Measurements from ENCODE around the gene PIK3R2.
"Not testable (repeated sequence)": the region's sequence is repeated elsewhere in the genome, so short reads cannot be mapped to it uniquely, and the experiment has no call there.

Gene PIK3R2

DNA sequence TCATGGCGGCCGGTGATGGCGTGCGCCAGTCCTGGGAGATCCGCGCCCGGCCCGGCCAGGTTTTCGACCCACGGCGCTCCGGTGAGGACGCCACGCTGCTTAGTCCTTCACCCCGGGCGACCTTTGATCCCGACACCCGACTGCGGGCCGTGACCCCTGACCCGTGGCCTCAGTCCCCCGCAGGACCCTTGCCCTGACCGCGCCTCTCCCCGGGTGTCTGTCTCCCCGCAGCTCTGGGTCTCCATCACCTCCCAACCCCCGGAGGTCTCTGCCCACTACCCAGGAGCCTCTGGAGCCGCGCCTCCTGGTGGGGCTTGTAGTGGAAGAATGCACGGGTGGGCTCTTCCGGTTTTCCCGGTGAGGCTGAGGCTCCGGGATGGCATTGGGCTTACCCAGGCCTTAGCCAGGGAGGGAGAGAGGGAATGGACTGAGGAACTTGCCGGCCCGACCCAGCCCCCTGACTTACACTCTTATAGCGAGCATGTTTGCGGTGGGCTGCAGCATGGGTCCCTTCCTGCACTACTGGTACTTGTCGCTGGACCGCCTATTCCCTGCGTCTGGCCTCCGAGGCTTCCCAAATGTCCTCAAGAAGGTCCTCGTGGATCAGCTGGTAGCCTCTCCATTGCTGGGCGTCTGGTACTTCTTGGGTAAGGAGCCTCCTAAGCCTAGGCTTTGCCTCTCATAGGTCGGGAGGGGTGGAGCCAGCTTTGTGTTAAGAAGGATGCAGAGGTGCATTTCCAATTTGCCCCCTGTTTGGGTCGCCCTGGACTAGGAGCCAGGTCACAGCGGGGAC, 40.6 kb downstream of the PIK3R2 start:
- DNase-seq = no peak
- in situ Hi-C loops (cut with HindIII; ENCODE audit: low pct_ligation_motif_present, low pct_unique_long_range_greater_than_20kb, low sequenced_read_pairs) = no loop called here

GRCh38 chr19:18194181-18194530, 41.2 kb downstream of the PIK3R2 start:
- in situ Hi-C loops (cut with HindIII; ENCODE audit: low pct_ligation_motif_present, low pct_unique_long_range_greater_than_20kb, low sequenced_read_pairs) = no loop called here
- DNase-seq = no peak

DNA sequence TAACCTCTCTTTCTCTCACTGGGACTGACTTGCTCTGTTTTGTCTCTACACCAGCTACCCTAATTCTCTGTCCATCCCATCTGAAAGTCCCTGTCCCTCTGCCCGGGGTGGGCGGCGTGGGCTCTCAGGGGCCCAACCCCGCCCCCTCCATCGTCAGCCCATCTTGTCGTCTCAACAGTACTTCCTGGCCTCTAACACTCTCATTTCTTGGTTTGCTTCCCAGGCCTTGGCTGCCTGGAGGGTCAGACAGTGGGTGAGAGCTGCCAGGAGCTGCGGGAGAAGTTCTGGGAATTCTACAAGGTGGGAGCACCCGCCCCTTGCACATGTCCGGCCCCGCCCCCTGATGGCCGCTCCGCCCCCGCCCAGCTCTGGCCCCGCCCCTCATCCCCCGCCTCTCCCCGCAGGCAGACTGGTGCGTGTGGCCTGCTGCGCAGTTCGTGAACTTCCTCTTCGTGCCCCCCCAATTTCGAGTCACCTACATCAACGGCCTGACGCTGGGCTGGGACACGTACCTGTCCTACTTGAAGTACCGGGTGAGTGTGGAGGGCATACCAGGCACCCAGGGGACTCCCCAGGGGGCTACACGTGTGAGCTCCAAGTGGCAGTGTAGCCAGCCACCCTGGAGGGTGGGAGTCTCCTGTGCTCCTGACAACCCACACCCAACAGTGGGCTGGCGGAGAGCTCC, 41.7 kb downstream of the PIK3R2 start:
- no peak for DNase-seq
- in situ Hi-C loops (cut with HindIII; ENCODE audit: low pct_ligation_motif_present, low pct_unique_long_range_greater_than_20kb, low sequenced_read_pairs) = no loop called here

DNA sequence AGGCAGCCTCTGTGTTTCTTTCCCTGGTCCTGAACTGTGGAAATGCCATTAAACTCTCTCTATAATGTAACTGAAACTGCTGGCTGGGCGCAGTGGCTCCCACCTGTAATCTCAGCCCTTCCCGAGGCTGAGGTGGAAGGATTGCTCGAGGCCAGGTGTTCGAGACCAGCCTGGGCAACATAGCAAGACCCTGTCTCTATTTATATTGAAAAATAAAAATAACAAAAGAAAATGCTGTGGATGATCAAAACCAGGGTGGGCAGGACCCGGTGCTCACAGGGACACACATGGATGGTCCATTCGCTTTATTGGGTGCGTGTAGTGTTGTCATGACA, 43.5 kb downstream of the PIK3R2 start:
- in situ Hi-C loops (cut with HindIII; ENCODE audit: low pct_ligation_motif_present, low pct_unique_long_range_greater_than_20kb, low sequenced_read_pairs) = no loop called here
- DNase-seq = no peak

DNA sequence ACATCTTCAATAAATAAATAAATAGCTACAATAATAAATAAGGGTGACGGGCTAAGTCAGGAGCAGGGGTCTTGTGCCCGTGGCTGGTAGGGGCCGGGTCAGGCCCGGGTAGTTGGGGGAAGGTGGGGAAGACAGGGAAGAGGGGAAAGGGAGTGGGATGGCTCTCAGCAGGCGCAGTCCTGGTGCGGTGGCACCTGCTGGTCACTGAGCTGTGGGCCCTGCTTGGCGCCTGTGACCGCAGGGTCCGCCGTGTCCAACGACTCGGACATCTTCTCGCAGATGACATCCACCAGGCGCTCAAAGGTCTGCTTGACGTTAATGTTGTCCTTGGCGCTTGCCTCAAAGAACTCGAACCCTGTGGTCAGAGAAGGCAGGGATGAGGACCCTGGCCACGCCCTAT, 44.3 kb downstream of the PIK3R2 start:
- DNase-seq = no peak
- in situ Hi-C loops (cut with HindIII; ENCODE audit: low pct_ligation_motif_present, low pct_unique_long_range_greater_than_20kb, low sequenced_read_pairs) = no loop called here

- in situ Hi-C loops (cut with HindIII; ENCODE audit: low pct_ligation_motif_present, low pct_unique_long_range_greater_than_20kb, low sequenced_read_pairs) = no loop called here
- DNase-seq = no peak
Measured at GRCh38 chr19:18197941-18198340, 45.0 kb downstream of the PIK3R2 start.

DNA sequence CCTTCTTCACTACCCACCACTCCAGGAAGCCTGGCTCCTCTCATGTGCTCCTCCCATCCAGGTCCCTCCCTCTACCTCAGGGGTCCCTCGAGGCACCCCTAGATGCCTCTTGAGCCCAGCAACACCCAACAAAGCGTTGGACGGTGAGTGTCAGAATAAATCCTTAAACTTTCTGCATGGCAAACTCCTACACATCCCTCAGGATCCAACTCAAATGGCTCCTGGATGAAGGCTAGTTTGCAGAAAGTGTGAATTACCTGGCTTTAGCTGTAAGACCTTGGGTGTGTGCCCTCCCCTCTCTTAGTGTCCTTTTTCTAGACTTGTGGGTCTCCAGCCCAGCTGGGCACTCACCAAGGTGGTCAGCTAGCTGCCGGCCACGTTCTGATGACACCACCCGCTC, 45.4 kb downstream of the PIK3R2 start:
- in situ Hi-C loops (cut with HindIII; ENCODE audit: low pct_ligation_motif_present, low pct_unique_long_range_greater_than_20kb, low sequenced_read_pairs) = no loop called here

GRCh38 chr19:18202397-18202777, 49.4 kb downstream of the PIK3R2 start:
- in situ Hi-C loops (cut with HindIII; ENCODE audit: low pct_ligation_motif_present, low pct_unique_long_range_greater_than_20kb, low sequenced_read_pairs) = no loop called here
- no peak for DNase-seq

More for the DNA sequence above, 45.4 kb downstream of the PIK3R2 start:
- DNase-seq = no peak

DNA sequence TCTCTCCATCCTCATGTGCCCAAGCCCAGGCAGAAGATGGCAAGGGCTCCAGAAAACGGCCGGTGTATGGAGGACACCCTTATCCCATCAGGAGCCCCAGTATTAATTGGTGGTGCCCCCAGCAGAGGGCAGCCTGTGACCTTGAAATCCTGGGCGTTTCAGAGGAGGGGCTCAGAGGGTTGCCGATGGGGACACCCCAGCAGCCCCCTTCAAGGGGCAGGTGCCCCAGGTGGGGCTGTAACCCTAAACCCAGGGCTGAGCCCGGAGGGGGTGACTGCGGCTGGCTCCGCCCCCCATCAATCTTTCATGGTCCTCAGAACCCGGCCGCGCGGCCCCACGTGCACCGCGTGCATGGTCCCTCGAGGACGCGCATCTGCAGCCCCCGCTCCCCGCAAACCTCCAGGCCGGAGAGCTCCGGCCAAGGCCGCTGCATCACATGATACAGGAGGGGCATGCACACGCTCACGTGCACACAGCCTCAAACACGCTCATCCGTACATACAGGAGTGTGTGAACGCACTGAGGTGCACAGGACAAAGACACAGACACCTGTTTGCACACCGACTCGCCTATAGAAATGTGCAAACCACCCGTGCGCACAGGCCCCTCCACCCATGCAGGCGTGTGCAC, 49.9 kb downstream of the PIK3R2 start:
- in situ Hi-C loops (cut with HindIII; ENCODE audit: low pct_ligation_motif_present, low pct_unique_long_range_greater_than_20kb, low sequenced_read_pairs) = no loop called here
- no peak for DNase-seq

- in situ Hi-C loops (cut with HindIII; ENCODE audit: low pct_ligation_motif_present, low pct_unique_long_range_greater_than_20kb, low sequenced_read_pairs) = no loop called here
- no peak for DNase-seq
Measured at GRCh38 chr19:18203408-18203862, 50.5 kb downstream of the PIK3R2 start.

DNA sequence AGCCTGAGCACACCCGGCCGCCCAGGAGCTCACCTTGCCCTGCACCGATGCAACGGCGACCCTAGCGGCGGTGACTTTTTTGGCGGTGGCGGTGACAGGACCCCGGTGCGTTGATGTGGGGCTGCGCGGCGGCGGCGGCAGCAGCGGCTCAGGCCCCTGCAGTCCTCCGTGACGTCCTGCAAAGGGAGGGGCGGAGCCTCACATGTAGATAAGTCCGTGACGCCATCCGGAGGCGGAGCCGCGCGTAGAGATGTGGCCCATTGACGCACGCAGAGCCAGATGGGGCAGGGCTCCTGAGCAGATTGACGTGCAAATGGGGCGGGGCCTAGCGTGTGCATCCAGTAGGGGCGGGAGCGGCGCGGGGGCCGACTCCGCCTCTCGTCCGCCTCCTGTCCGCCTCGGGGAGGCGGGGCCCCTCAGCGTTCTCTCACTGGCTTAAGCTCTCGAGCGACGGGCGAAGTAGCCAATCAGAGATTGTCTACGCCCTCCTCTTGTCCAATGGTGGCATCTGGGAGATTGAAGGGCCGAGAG, 51.0 kb downstream of the PIK3R2 start, which contains the start of gene RAB3A:
Gene RAB3A (minus strand): TSS at position 180 of the 531 bp plus-strand sequence. CDS start 1,302 bp downstream, outside the sequence.
- in situ Hi-C loops (cut with HindIII; ENCODE audit: low pct_ligation_motif_present, low pct_unique_long_range_greater_than_20kb, low sequenced_read_pairs) = no loop called here
- DNase-seq = peak; percentile 99

DNA sequence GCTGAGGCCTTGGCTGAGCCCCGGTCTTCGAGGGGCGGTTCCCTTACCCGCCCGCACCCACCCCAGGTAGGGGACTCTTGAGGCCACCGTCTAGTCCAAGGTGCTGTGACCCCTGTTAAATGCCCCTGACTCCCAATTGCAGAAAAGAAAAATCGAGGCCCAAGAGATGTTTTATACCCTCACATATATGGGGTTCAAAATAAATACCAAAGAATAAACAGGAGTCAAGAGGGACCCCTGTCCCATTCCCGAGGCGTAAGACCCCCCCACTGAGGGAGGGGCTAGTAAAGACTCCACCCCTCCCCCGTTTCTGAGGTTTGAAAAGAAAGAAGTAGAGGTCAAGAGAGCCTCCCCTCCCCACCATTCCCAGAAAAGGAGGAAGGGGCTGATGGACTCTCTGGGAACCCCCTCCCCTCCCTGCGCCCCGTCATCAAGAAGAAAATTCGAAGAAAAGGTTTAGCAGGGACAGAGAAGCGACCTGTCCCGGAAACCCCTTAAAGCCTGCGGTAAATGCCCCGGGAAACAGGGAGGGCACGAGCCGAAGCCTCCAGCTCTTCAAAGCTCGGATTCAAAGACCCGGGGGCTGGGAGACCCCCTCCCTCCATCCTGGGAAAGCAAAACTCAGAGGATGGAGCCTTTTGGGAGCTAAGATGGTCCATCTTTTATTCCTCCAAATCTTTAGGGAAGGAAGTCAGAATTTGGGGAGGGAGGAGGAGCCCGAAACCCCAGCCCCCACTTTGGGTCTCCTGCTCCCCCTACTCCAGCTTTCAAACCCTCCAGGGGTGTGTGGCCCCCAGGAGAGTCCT, 51.6 kb downstream of the PIK3R2 start:
- in situ Hi-C loops (cut with HindIII; ENCODE audit: low pct_ligation_motif_present, low pct_unique_long_range_greater_than_20kb, low sequenced_read_pairs) = no loop called here
- DNase-seq = no peak

DNA sequence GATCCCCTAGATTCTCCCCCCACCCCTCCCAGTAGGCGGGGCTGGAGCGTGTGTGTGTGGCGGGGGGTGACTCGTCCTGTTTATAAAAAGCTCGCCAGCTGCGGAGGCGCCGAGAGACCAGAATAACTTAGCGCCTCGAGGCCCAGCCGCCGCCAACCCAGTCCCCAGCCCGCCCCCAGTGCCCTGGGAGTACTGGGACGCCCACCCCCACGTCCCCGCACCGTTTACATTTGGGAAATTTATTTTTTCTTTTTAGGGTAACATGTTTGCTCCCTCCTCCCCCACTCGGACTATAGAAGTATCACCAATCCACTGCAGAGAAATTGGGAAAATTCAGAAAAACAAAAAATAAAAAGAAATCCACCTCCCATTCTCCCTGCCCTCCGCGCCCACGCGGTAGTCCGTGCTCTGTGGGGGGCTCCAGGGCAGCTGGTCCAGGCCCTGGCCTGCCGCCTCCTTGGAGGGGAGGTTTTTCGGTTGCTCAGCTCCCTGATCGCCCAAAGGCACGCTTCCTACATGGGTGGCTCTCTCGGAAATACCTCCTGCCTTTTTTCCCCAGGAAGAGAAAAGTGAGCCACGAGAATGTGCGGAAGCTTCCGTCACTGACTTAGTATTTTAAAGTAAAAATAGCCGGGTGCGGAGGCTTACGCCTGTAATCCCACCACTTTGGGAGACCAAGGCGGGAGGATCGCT, 52.4 kb downstream of the PIK3R2 start:
- in situ Hi-C loops (cut with HindIII; ENCODE audit: low pct_ligation_motif_present, low pct_unique_long_range_greater_than_20kb, low sequenced_read_pairs) = no loop called here

DNA sequence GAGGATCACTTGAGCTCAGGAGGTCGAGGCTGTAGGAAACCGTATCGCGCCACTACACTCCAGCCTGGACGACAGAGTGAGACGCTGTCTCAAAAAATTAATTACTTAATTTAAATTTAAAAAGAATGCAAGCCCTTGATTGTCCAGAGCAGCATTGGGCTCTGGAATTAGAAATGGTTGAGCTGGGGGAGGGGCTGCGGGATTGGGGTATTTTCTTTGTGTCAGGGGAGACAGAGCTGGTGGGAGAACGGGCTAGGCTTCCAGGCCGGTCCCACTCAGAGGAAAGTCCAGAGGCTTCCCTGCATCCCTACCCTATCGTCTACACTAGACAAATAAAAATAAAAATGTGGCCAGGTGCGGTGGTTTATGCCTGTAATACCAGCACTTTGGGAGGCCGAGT, 53.1 kb downstream of the PIK3R2 start:
- in situ Hi-C loops (cut with HindIII; ENCODE audit: low pct_ligation_motif_present, low pct_unique_long_range_greater_than_20kb, low sequenced_read_pairs) = no loop called here
- no peak for DNase-seq

More for the DNA sequence above, 52.4 kb downstream of the PIK3R2 start:
- DNase-seq = peak; percentile 62

- no peak for DNase-seq
- in situ Hi-C loops (cut with HindIII; ENCODE audit: low pct_ligation_motif_present, low pct_unique_long_range_greater_than_20kb, low sequenced_read_pairs) = no loop called here
Measured at GRCh38 chr19:18208098-18208951, 55.4 kb downstream of the PIK3R2 start.

- not testable (repeated sequence) for DNase-seq
Measured at GRCh38 chr19:18209912-18210311, 56.9 kb downstream of the PIK3R2 start.

DNA sequence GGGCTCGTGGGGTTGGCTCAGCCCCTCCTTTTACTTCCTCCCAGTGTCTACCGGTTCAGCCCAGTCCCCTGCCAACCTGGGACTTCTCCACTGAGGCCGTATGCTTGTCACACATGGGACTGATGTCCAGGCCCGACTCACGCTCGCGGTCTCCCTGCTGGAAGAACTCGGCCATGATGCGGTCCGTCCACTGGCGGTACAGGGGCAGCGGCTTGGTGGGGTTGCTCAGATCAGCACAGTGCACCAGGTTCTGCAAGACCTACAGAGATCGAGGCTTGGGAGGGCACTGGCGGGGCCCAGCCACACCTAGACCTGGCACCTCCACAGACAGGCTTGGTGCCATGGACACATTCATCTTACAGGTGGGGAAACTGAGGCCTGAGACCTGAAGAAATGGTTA, 58.7 kb downstream of the PIK3R2 start:
- in situ Hi-C loops (cut with HindIII; ENCODE audit: low pct_ligation_motif_present, low pct_unique_long_range_greater_than_20kb, low sequenced_read_pairs) = no loop called here
- no peak for DNase-seq

More at GRCh38 chr19:18209912-18210311, 56.9 kb downstream of the PIK3R2 start:
- in situ Hi-C loops (cut with HindIII; ENCODE audit: low pct_ligation_motif_present, low pct_unique_long_range_greater_than_20kb, low sequenced_read_pairs) = not testable (repeated sequence)
